ENCODE data around the gene SLC5A3. TPM values are rescaled to one million over a fixed set of nuclear protein-coding genes. Genes with fewer than 3 reads are reported as not detected.
A peak's percentile ranks its signal among the peaks of the same experiment; 100 is the strongest.

Gene SLC5A3
- total RNA-seq, 2 experiments from 2014 or later: 23.3 to 26.0 TPM

DNA sequence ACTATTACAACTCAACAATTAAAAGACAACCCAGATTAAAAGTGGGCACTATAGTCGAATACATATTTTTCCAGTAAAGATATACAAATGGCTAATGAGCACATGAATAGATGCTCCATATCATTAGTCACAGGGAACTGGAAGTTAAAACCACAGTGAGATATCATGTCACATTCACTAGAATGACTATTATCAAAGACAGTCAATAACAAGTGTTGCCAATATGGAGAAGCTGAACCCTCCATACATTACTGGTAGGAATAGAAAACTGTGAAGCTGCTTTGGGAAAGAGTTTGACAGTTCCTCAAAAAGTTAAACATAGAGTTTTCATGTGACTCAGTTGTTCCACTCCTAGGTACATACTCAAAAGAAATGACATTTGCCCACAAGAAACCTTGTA lies 30.6 kb upstream of the SLC5A3 start:
- DNase-seq: no peak
- H3K27ac Mint-ChIP-seq: no peak overlapping the region
- H3K4me3 Mint-ChIP-seq: no peak overlapping the region
- H3K36me3 Mint-ChIP-seq (ENCODE audit: low read depth): peaks cover 9% of the 10 kb centered on the region
- peaks cover 6% of the 10 kb centered on the region for H3K9me3 Mint-ChIP-seq
- ChIA-PET POLR2A (no interaction called here), CTCF (no interaction called here)
- peaks cover 7% of the 10 kb centered on the region for H3K27me3 Mint-ChIP-seq
- peaks cover 8% of the 10 kb centered on the region for H3K4me1 Mint-ChIP-seq

GRCh38 chr21:34043333-34043732 lies 30.0 kb upstream of the SLC5A3 start:
- ChIA-PET POLR2A (no interaction called here), CTCF (no interaction called here)
- Mint-ChIP-seq H3K27ac (no peak overlapping the region), H3K9me3 (peaks cover 6% of the 10 kb centered on the region), H3K36me3 (ENCODE audit: low read depth) (peaks cover 9% of the 10 kb centered on the region), H3K4me3 (no peak overlapping the region), H3K27me3 (peaks cover 7% of the 10 kb centered on the region), H3K4me1 (peaks cover 8% of the 10 kb centered on the region)
- DNase-seq: no peak

DNA sequence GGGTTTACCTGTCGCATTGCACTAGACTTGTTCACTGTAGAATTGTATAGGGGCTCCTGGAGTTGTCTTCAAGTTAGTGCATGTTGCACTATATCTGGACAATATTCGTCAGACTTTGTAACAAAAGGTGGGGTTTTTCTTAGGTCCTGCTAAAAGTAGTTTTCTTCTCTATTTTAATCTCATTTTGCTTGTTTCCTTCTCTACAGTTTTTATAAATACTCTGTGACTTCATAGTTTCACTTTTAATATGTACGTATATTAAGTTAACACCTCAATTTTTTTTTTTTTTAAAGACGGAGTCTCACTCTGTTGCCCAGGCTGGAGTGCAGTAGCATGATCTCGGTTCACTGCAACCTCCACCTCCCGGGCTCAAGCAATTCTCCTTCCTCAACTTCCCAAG lies 26.5 kb upstream of the SLC5A3 start:
- peaks cover 8% of the 10 kb centered on the region for H3K4me1 Mint-ChIP-seq
- DNase-seq: no peak
- H3K4me3 Mint-ChIP-seq: no peak overlapping the region
- peaks cover 9% of the 10 kb centered on the region for H3K36me3 Mint-ChIP-seq (ENCODE audit: low read depth)
- H3K27me3 Mint-ChIP-seq: peaks cover 5% of the 10 kb centered on the region
- no peak overlapping the region for H3K27ac Mint-ChIP-seq
- ChIA-PET POLR2A (no interaction called here), CTCF (no interaction called here)
- peaks cover 6% of the 10 kb centered on the region for H3K9me3 Mint-ChIP-seq

DNA sequence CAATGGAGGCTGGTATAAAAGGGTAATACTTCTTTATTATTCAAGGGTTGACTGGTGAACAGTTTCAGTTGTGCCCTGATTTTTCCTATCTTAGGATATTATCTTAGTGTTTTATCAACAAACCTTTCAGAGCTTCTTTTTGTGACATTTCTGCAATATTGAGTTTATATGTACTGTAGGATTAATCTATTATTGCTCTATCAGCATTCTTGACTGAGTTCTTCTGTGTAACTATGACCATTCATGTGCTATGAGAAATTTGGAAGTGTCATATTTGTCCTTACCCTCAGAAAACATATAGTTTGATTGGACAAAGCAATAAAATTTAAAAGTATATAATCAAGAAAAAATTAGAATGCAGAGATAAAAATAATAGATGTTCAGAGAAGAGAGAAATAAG lies 25.5 kb upstream of the SLC5A3 start:
- H3K36me3 Mint-ChIP-seq (ENCODE audit: low read depth): peaks cover 9% of the 10 kb centered on the region
- H3K9me3 Mint-ChIP-seq: peaks cover 6% of the 10 kb centered on the region
- H3K4me1 Mint-ChIP-seq: peaks cover 8% of the 10 kb centered on the region
- H3K27ac Mint-ChIP-seq: no peak overlapping the region
- ChIA-PET CTCF (no interaction called here), POLR2A (no interaction called here)
- DNase-seq: no peak
- H3K4me3 Mint-ChIP-seq: no peak overlapping the region
- H3K27me3 Mint-ChIP-seq: peaks cover 5% of the 10 kb centered on the region

- H3K27ac Mint-ChIP-seq: no peak overlapping the region
- DNase-seq: no peak
- H3K9me3 Mint-ChIP-seq: no peaks in the 10 kb centered on the region
- H3K27me3 Mint-ChIP-seq: no peaks in the 10 kb centered on the region
- no peaks in the 10 kb centered on the region for H3K36me3 Mint-ChIP-seq (ENCODE audit: low read depth)
- ChIA-PET POLR2A (no interaction called here), CTCF (no interaction called here)
- H3K4me3 Mint-ChIP-seq: no peak overlapping the region
- H3K4me1 Mint-ChIP-seq: peaks cover 2% of the 10 kb centered on the region
These were observed 21.2 kb upstream of the SLC5A3 start for GRCh38 chr21:34052171-34052570.

DNA sequence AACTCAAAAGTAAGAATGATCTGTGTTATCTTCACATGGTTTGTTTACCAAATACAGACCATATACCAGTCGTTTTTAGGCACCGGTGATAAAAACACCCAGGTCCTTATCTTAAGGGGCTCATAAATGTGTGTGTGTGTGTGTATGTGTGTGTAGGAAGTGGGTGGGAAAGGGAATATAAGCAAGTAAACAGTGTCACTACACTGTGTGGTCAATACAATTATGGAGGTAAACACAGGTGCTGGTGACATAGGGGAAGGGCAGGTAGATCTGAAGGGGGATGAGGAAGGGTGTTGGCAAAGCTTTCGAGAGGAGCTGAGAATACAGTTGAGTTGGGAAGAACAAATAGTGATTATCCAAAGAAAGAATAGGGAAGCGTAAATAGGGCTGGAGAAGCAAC lies 19.1 kb upstream of the SLC5A3 start:
- Mint-ChIP-seq H3K36me3 (ENCODE audit: low read depth) (no peaks in the 10 kb centered on the region), H3K4me3 (no peak overlapping the region), H3K4me1 (no peaks in the 10 kb centered on the region), H3K27me3 (no peaks in the 10 kb centered on the region), H3K9me3 (no peaks in the 10 kb centered on the region), H3K27ac (no peak overlapping the region)
- CTCF ChIA-PET: interaction anchor here (0.6 to 1.8 kb wide), 2 partner anchors 108 to 130 kb away, joined by 3 to 5 read pairs; no protein-coding TSS in a partner anchor
- POLR2A ChIA-PET: no interaction called here
- no peak for DNase-seq

- POLR2A ChIA-PET: interaction anchor here (1.1 kb wide), 1 partner anchor 19 kb away, joined by 3 read pairs; no protein-coding TSS in a partner anchor
- no peaks in the 10 kb centered on the region for H3K9me3 Mint-ChIP-seq
- CTCF ChIA-PET: no interaction called here
These were observed 17.8 kb upstream of the SLC5A3 start for GRCh38 chr21:34055615-34056014.

GRCh38 chr21:34061983-34062382 lies 11.4 kb upstream of the SLC5A3 start:
- ChIA-PET CTCF (interaction anchor here (1.0 to 1.3 kb wide), 2 partner anchors 29 to 286 kb away, joined by 3 to 5 read pairs; no protein-coding TSS in a partner anchor), POLR2A (interaction anchor here (2.6 kb wide), 1 partner anchor 12 kb away, joined by 13 read pairs; the partner anchor contains the start of genes MRPS6 and SLC5A3)
- H3K4me1 Mint-ChIP-seq: peaks cover 3% of the 10 kb centered on the region
- no peak overlapping the region for H3K4me3 Mint-ChIP-seq
- H3K27ac Mint-ChIP-seq: no peak overlapping the region
- H3K27me3 Mint-ChIP-seq: peaks cover 11% of the 10 kb centered on the region
- H3K9me3 Mint-ChIP-seq: peaks cover 5% of the 10 kb centered on the region
- DNase-seq: no peak
- H3K36me3 Mint-ChIP-seq (ENCODE audit: low read depth): no peaks in the 10 kb centered on the region

More at GRCh38 chr21:34055615-34056014, 17.8 kb upstream of the SLC5A3 start:
- H3K4me3 Mint-ChIP-seq: no peak overlapping the region
- no peak for DNase-seq
- no peak overlapping the region for H3K27ac Mint-ChIP-seq
- no peaks in the 10 kb centered on the region for H3K27me3 Mint-ChIP-seq
- no peaks in the 10 kb centered on the region for H3K36me3 Mint-ChIP-seq (ENCODE audit: low read depth)
- H3K4me1 Mint-ChIP-seq: no peaks in the 10 kb centered on the region

- H3K4me1 Mint-ChIP-seq: peaks cover 3% of the 10 kb centered on the region
- peaks cover 11% of the 10 kb centered on the region for H3K27me3 Mint-ChIP-seq
- H3K9me3 Mint-ChIP-seq: peaks cover 5% of the 10 kb centered on the region
- no peak for DNase-seq
- H3K27ac Mint-ChIP-seq: no peak overlapping the region
- ChIA-PET POLR2A (no interaction called here), CTCF (no interaction called here)
- H3K4me3 Mint-ChIP-seq: no peak overlapping the region
- no peaks in the 10 kb centered on the region for H3K36me3 Mint-ChIP-seq (ENCODE audit: low read depth)
These were observed 8.4 kb upstream of the SLC5A3 start for GRCh38 chr21:34065027-34065426.

GRCh38 chr21:34071683-34072082 lies 1.7 kb upstream of the SLC5A3 start:
- Mint-ChIP-seq H3K4me1 (peaks cover 31% of the 10 kb centered on the region), H3K36me3 (ENCODE audit: low read depth) (peaks cover 24% of the 10 kb centered on the region), H3K27me3 (no peaks in the 10 kb centered on the region), H3K9me3 (no peaks in the 10 kb centered on the region), H3K4me3 (peak overlapping the region; percentile 73), H3K27ac (no peak overlapping the region)
- no peak for DNase-seq
- ChIA-PET CTCF (interaction anchor here (0.6 kb wide), 1 partner anchor 462 kb away, joined by 3 read pairs; no protein-coding TSS in a partner anchor), POLR2A (no interaction called here)

GRCh38 chr21:34072145-34073031 lies 990 bp upstream of the SLC5A3 start:
- Mint-ChIP-seq H3K36me3 (ENCODE audit: low read depth) (peaks cover 28% of the 10 kb centered on the region), H3K27ac (peak overlapping the region; percentile 13), H3K27me3 (no peaks in the 10 kb centered on the region), H3K9me3 (no peaks in the 10 kb centered on the region), H3K4me1 (peaks cover 38% of the 10 kb centered on the region), H3K4me3 (peak overlapping the region; percentile 73)
- POLR2A ChIA-PET: interaction anchor here (1.1 to 6.7 kb wide), 11 partner anchors 10 to 149 kb away, joined by 3 to 111 read pairs (median 13); no protein-coding TSS in a partner anchor
- CTCF ChIA-PET: interaction anchor here (0.6 to 4.6 kb wide), 4 partner anchors 119 to 463 kb away, joined by 3 to 31 read pairs (median 6); no protein-coding TSS in a partner anchor
- DNase-seq: no peak

- H3K4me3 Mint-ChIP-seq: peak overlapping the region; percentile 85
- no peaks in the 10 kb centered on the region for H3K27me3 Mint-ChIP-seq
- peak overlapping the region; percentile 71 for H3K27ac Mint-ChIP-seq
- peaks cover 51% of the 10 kb centered on the region for H3K4me1 Mint-ChIP-seq
- H3K9me3 Mint-ChIP-seq: no peaks in the 10 kb centered on the region
- peaks cover 41% of the 10 kb centered on the region for H3K36me3 Mint-ChIP-seq (ENCODE audit: low read depth)
- CTCF ChIA-PET: interaction anchor here (0.6 to 4.6 kb wide), 7 partner anchors 16 to 274 kb away, joined by 3 to 31 read pairs (median 4); no protein-coding TSS in a partner anchor
- peak; percentile 51 for DNase-seq
- POLR2A ChIA-PET: interaction anchor here (0.6 to 6.7 kb wide), 18 partner anchors 9 to 150 kb away, joined by 3 to 111 read pairs (median 4); no protein-coding TSS in a partner anchor
These were observed 438 bp downstream of the SLC5A3 start for GRCh38 chr21:34073749-34074282.

Data from activated CD4-positive, alpha-beta memory T cell treated with anti-CD3 and anti-CD28 coated beads, Interleukin-2, amount 10 ng/mL, durations not matched to agents 7 days and 5 days (primary cell).